Stomach (tissue), 9 donors: ENCODE data around the gene SEC11A. TPM values are rescaled to one million over a fixed set of nuclear protein-coding genes. Genes with fewer than 3 reads are reported as not detected.
A peak's percentile ranks its signal among the peaks of the same experiment; 100 is the strongest.

Source experiments
- DNase-seq, 2 donors: peaks; one replicate each; pipeline versions ENCODE4 v3.0.0 to v3.0.0-alpha.2; 2013 to 2019
- H3K27ac ChIP-seq, 5 donors: fragments of 200-600 bp in 4 of 5; sonication (generic) in 4 of 5; one replicate each; pipeline ENCODE4 v1.5.1; 2013 to 2019; ENCODE audit warnings: mild to moderate bottlenecking in 1 of 5, moderate library complexity in 1 of 5
- H3K27me3 ChIP-seq, 3 donors: fragments of 200-600 bp; sonication (generic); one replicate each; pipeline ENCODE4 v1.5.1; 2017 to 2019; ENCODE audit warnings: mixed run types in 1 of 3
- H3K36me3 ChIP-seq, 4 donors: fragments of 200-600 bp; sonication (generic); 1 replicate in 3 of 4; 2 replicates in 1 of 4; pipeline ENCODE4 v1.5.1; 2016 to 2019
- H3K4me1 ChIP-seq, 4 donors: fragments of 200-600 bp; sonication (generic); one replicate each; pipeline ENCODE4 v1.5.1; 2016 to 2019
- H3K4me3 ChIP-seq, 4 donors: fragments of 200-600 bp; sonication (generic) in 3 of 4; one replicate each; pipeline ENCODE4 v1.5.1; 2016 to 2019; ENCODE audit warnings: mild to moderate bottlenecking in 1 of 4
- H3K9me3 ChIP-seq, 4 donors: fragments of 200-600 bp; sonication (generic); one replicate each; pipeline ENCODE4 v1.5.1; 2016 to 2019
- CTCF ChIP-seq, 7 experiments: fragments of 450-650 bp in 4 of 7; fragments of 200-600 bp in 3 of 7; sonication (generic) in 3 of 7; IDR thresholded peaks; one replicate each; pipeline ENCODE4 v1.5.1; 2016 to 2019; ENCODE audit warnings: antibody characterized with exemption in 7 of 7, control low read depth in 2 of 7, mild to moderate bottlenecking in 1 of 7
- EP300 ChIP-seq: sonication (generic); formaldehyde crosslinking; IDR thresholded peaks from one replicate; pipeline ENCODE4 v1.6.1; 2017; ENCODE audit warnings: antibody characterized with exemption
- POLR2A ChIP-seq, 4 donors: fragments of 450-650 bp; IDR thresholded peaks; one replicate each; pipeline ENCODE4 v1.6.1; 2016; ENCODE audit warnings: antibody characterized with exemption in 4 of 4, control low read depth in 2 of 4, mild to moderate bottlenecking in 1 of 4, moderate library complexity in 1 of 4
- POLR2AphosphoS5 ChIP-seq, 3 donors: sonication (generic); formaldehyde crosslinking; IDR thresholded peaks; one replicate each; pipeline ENCODE4 v1.6.1; 2016; ENCODE audit warnings: antibody characterized with exemption in 3 of 3
- WGBS, 5 donors: extraction: QIAGEN DNeasy Blood & Tissue Kit in 3 of 5; methylation state at CpG; one replicate each; pipeline versions ENCODE4 v1.1.5 to v1.1.7; 2013 to 2018; 5-methylcytosine and 5-hydroxymethylcytosine counted together
- intact Hi-C: fragments of 100-400 bp; cut with DNase I; formaldehyde crosslinking; loops from one replicate; pipeline ENCODE4 v1.15.1; 2023; ENCODE audit warnings: low total_unique reads
- polyA plus RNA-seq, 3 donors: library from polyadenylated mRNA; stranded (reverse); fragments of 200-250 nt; gene quantifications; one replicate each; pipeline ENCODE4 v1.2.3, GENCODE V29; 2013
- total RNA-seq, 5 donors: library from RNA; depleted of rRNA; stranded (reverse); fragments of >200 nt; gene quantifications; one replicate each; pipeline versions ENCODE4 v1.1.0 to v1.2.3, GENCODE V29; 2014 to 2016
- donor health status: healthy with polysubstance abuse.
- donor health status: Bipolar disorder and iron deficiency.
- donor health status: healthy.

The SEC11A gene
- total and polyA plus RNA-seq, 8 donors = 24.3 to 186 (median 101) TPM

- Histone ChIP-seq H3K9me3 (no peaks in the 10 kb centered on the region), H3K4me1 (peaks cover 31 to 63% (median 55%) of the 10 kb centered on the region in 4 donors), H3K4me3 (peak overlapping the region; percentile 68 to 97 (median 84)), H3K27ac (peak overlapping the region; percentile 99 to 100 (median 100)), H3K36me3 (no peaks in the 10 kb centered on the region), H3K27me3 (no peaks in the 10 kb centered on the region)
- intact Hi-C loops = no loop called here
- WGBS, 5 donors = 0 to 2% (median 0%) methylated on average over 7 to 46 of the region's 46 CpGs
- TF ChIP-seq EP300 = no peak
- peak in 2 of 3 donors; percentile 23 to 63 for TF ChIP-seq POLR2AphosphoS5 (IDR thresholded peaks at IDR 0.05)
- TF ChIP-seq CTCF (IDR thresholded peaks at IDR 0.05) = peak in 1 of 7 experiments; percentile 4
- TF ChIP-seq POLR2A (IDR thresholded peaks at IDR 0.05) = peak in 1 of 4 donors; percentile 45
- peak; percentile 80 to 90 for DNase-seq
Measured at GRCh38 chr15:84747416-84748273, 31.7 kb upstream of the SEC11A start.

- intact Hi-C loops = no loop called here
- Histone ChIP-seq H3K4me1 (peaks cover 1 to 26% (median 8%) of the 10 kb centered on the region in 4 donors), H3K27ac (no peak overlapping the region), H3K36me3 (no peaks in the 10 kb centered on the region), H3K9me3 (no peaks in the 10 kb centered on the region), H3K27me3 (no peaks in the 10 kb centered on the region), H3K4me3 (no peak overlapping the region)
- DNase-seq = peak in 1 of 2 donors; percentile 45
- WGBS, 5 donors = 55 to 76% (median 59%) methylated on average over 2 of the region's 2 CpGs
- TF ChIP-seq POLR2AphosphoS5 (IDR thresholded peaks at IDR 0.05) (no peak), POLR2A (IDR thresholded peaks at IDR 0.05) (no peak), CTCF (IDR thresholded peaks at IDR 0.05) (no peak), EP300 (no peak)
Measured at GRCh38 chr15:84741121-84741520, 25.2 kb upstream of the SEC11A start.

- Histone ChIP-seq H3K27me3 (no peaks in the 10 kb centered on the region), H3K27ac (no peak overlapping the region), H3K4me1 (peaks cover 0 to 22% (median 7%) of the 10 kb centered on the region in 4 donors), H3K36me3 (no peaks in the 10 kb centered on the region), H3K4me3 (no peak overlapping the region), H3K9me3 (no peaks in the 10 kb centered on the region)
- DNase-seq = no peak
- no peak for TF ChIP-seq CTCF (IDR thresholded peaks at IDR 0.05)
- TF ChIP-seq EP300 = no peak
- TF ChIP-seq POLR2A (IDR thresholded peaks at IDR 0.05) = no peak
- TF ChIP-seq POLR2AphosphoS5 (IDR thresholded peaks at IDR 0.05) = no peak
- intact Hi-C loops = no loop called here
- 74 to 84% (median 80%) methylated on average over 4 of the region's 4 CpGs for WGBS, 5 donors
Measured at GRCh38 chr15:84740691-84741090, 24.8 kb upstream of the SEC11A start.

- Histone ChIP-seq H3K27ac (peak overlapping the region in 1 of 5 donors; percentile 46), H3K27me3 (no peaks in the 10 kb centered on the region), H3K9me3 (no peaks in the 10 kb centered on the region), H3K36me3 (no peaks in the 10 kb centered on the region), H3K4me3 (no peak overlapping the region), H3K4me1 (peaks cover 9 to 31% (median 17%) of the 10 kb centered on the region in 4 donors)
- no peak for DNase-seq
- 57 to 76% (median 68%) methylated on average over 2 of the region's 2 CpGs for WGBS, 5 donors
- intact Hi-C loops = no loop called here
- TF ChIP-seq POLR2AphosphoS5 (IDR thresholded peaks at IDR 0.05) = no peak
- no peak for TF ChIP-seq CTCF (IDR thresholded peaks at IDR 0.05)
- TF ChIP-seq POLR2A (IDR thresholded peaks at IDR 0.05) = no peak
- no peak for TF ChIP-seq EP300
Measured at GRCh38 chr15:84737005-84737404, 21.1 kb upstream of the SEC11A start.
